ENCODE results near the gene PDCD4.

The PDCD4 gene

DNA sequence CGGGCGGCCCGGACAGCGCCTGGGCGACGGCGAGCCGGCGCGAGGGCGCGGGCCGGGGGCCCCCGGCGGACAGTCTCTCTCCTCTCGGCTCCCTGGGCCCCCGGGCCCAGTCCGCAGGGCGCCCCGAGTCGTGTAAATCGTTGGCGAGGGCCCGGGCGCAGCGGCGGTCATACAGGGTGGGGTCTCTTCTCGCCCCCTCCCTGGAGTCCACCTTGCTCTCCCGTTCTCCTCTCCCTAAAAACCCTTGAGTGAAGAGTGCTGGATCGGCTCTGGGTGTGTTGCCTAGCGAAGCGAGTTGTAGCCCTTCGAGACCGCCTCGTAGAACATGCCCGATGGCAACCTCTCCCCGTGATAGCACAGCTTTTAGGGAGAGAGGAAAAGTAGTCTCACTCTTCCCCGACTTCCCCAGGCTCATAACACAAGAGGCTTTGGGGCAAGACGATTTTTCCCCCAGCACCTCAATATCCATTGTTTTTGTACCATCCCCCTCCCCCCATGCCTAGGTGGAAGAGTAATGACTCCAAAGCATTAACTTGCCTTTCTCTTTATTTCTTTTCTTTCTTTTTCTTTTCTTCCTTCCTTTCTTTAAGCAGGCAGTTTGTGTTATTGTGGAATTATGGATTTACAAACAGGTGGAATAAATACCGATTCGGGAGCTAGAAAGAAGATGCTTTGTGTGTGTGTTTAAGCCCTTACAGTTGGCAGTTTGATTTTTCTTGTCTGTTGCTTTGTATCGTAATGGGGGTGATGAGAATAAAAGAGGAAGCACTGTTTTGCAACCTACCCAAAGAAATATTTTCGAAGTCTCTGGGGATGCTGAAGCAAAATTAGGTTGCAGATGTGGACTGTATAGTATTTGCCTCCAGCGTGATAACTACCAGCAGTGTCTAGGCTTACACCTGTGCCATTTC is 48.5 kb downstream of the PDCD4 start:
- no peak for DNase-seq

GRCh38 chr10:110923856-110924493 is 52.2 kb downstream of the PDCD4 start:
- no peak for DNase-seq

DNA sequence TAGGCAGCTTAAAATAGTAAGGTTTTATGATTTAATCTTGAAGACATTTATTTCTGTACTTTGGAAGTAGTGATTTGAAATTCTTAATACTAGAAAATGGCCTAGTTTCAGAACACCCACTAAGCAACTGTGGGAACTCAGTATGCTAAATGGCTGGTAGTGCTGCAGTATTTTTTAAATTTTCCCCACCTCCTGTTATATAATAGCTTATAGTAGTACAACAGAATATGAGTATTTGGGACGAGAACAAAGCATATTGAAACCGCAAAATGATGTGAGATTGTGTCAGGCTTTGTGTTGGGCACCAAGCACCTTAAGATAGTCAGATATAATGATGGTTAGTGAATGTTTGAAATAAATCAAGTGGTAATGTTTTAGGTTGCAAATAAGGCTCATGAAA is 55.7 kb downstream of the PDCD4 start:
- no peak for DNase-seq

GRCh38 chr10:110931769-110932381 is 60.1 kb downstream of the PDCD4 start:
- no peak for DNase-seq

DNA sequence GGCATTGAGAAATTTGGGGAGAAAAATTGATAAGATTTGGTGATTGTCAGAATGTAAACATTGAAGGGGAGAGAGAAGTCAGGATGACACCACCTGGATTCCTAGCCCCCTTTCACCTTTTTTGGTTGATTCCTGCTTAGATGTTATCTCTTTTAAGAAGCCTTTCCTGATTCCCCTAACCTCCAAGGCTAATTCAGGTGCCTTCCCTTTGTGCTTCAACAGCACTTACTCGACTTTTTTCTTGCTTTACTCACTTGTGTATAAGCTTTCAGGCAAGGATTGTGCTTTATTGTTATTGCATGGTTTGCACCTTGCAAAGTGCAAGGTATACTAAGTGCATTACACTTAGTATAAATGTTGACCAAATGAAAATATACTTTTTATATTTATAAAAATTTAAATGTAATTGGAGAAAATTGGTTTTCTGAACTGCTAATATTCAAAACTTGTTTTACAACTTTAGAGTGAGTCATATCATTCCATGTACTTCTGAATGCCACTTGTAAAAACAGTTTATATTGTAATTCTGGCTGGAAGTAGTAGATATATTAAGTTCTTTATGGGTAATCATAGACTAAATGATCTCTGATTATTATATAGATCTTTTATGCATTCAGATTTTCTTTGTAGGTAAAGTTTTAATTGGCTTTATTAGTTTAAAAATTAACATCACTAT is 60.9 kb downstream of the PDCD4 start:
- DNase-seq = no peak

DNA sequence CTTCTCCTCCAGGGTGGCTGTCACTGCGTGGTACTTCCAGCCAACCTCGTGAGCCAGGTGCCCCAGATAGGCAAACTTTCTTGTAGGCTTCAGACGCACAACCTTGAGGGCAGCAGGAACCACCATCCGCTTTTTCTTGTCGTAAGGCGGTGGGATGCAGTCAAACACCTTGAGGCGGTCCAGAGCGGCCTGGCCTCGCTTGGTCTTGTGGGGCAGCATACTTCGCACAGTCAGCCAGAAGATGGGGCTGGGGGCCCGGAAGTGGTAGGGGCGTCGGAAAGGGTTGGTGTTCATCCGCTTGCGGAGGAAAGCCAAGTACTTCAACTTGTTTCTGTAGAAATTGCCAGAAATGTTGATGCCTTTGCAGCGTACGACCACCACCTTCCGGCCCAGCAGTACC is 65.0 kb downstream of the PDCD4 start:
- DNase-seq = no peak

- DNase-seq = no peak
Measured at GRCh38 chr10:110939419-110939818, 67.7 kb downstream of the PDCD4 start.

- no peak for DNase-seq
Measured at GRCh38 chr10:110944792-110945396, 73.2 kb downstream of the PDCD4 start.

DNA sequence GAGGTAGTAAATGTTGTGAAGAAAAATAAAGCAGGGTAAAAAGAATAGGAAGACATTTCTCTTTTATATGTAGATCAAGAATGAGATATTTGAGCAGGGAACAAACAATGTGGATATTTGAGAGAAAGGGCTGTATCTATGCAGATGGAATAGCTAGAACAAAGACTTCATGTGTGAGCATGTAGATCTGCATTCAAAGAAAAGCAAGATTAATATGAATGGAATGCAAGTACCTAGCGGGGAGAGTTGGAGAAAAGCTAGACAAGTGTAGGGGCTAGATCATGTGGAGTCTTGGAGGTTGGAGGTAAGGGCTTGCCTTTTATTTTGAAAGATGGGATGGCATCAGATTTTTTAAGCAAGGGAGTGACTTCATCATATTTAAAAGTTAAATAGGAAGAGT is 74.8 kb downstream of the PDCD4 start:
- no peak for DNase-seq

- no peak for DNase-seq
Measured at GRCh38 chr10:110947061-110947595, 75.4 kb downstream of the PDCD4 start.
